ENCODE measurements around the gene STAT5A. TPM values are rescaled to one million over a fixed set of nuclear protein-coding genes. Genes with fewer than 3 reads are reported as not detected.
A peak's percentile ranks its signal among the peaks of the same experiment; 100 is the strongest.

The STAT5A gene
- polyA plus RNA-seq, 1 of the 3 experiments (the other 2 are of a cell fraction) = 2.3 TPM

DNA sequence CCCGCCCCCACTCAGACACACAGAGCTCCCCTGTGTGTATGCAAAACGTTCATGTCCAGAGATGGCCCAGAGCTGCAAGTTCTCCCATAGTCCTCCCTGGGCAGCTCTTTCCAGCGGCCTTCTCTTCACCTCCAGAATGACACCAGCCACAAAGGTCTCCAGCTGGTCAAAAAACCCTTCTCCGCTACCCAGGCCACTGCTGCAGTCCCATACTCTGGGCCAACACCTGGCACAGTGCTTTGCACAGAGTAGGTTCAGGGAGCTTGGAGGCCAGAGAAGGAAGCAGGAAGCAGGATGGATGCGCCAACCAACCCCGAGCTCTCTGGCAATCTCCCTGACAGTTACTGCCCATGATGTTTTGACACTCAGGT lies 11.0 kb upstream of the STAT5A start:
- Histone ChIP-seq H3K27ac (ENCODE audit: low read depth in 2 of 2, low read length in 1 of 2) (peak overlapping the region in 1 of 2 experiments; percentile 85; a peak in 2 of 4 replicates), H3K4me3 (ENCODE audit: low read depth in 2 of 2, low read length in 1 of 2) (no peak overlapping the region; a peak in 1 of 4 replicates), H3K9me2 (no peaks in the 10 kb centered on the region), H3K9me3 (no peaks in the 10 kb centered on the region), H3K79me2 (ENCODE audit: insufficient read depth) (peaks cover 34% of the 10 kb centered on the region), H3K9ac (no peak overlapping the region; the same call in 1 of the 2 replicates), H2AFZ (ENCODE audit: low read depth) (peak overlapping the region; percentile 89; the same call in 1 of the 2 replicates), H3K4me1 (ENCODE audit: control insufficient read depth in 1 of 2, insufficient read depth in 2 of 2, low read depth in 1 of 2, low read length in 1 of 2) (peaks cover 14 to 19% of the 10 kb centered on the region in 2 experiments; a peak in 3 of 4 replicates), H3F3A (replicated peaks; ENCODE audit: insufficient read depth) (peaks cover 6% of the 10 kb centered on the region), H4K20me1 (ENCODE audit: insufficient read depth) (peaks cover 12% of the 10 kb centered on the region), H3K27me3 (ENCODE audit: insufficient read depth) (no peaks in the 10 kb centered on the region), H3K4me2 (peak overlapping the region; percentile 99), H3K36me3 (replicated peaks in 1 of 2; ENCODE audit: control insufficient read depth in 1 of 2, insufficient read depth in 2 of 2, low read length in 1 of 2) (no peaks in the 10 kb centered on the region)
- ChIA-PET POLR2A (interaction anchor here (0.6 to 1.2 kb wide), 5 partner anchors 29 to 421 kb away, joined by 3 to 6 read pairs (median 4); no protein-coding TSS in a partner anchor), CTCF (interaction anchor here (0.8 to 2.9 kb wide), 5 partner anchors 16 to 160 kb away, joined by 3 to 13 read pairs (median 4); no protein-coding TSS in a partner anchor)
- no peak for DNase-seq
- WGBS (ENCODE audit: low lambda C conversion rate) = 81% methylated on average over 6 of the region's 6 CpGs
- TF ChIP-seq JUND (IDR thresholded peaks at IDR 0.05) (no peak), EP300 (IDR thresholded peaks at IDR 0.05; ENCODE audit: borderline replicate concordance in 1 of 2, low read depth in 1 of 2, low read length in 1 of 2) (no peak), CHD2 (IDR thresholded peaks at IDR 0.05; ENCODE audit: low read length, partially characterized antibody) (no peak), TCF12 (IDR thresholded peaks at IDR 0.05) (no peak), PBX3 (IDR thresholded peaks at IDR 0.05) (no peak), FOXJ3 (CRISPR knock-in tag; IDR thresholded peaks at IDR 0.05) (no peak), GABPA (IDR thresholded peaks at IDR 0.05; ENCODE audit: low read depth) (no peak), MAX (IDR thresholded peaks at IDR 0.05; ENCODE audit: low read depth) (no peak), RAD21 (IDR thresholded peaks at IDR 0.05; ENCODE audit: low read length) (no peak), YY1 (IDR thresholded peaks at IDR 0.05; ENCODE audit: low read depth) (no peak), FOSL2 (IDR thresholded peaks at IDR 0.05; ENCODE audit: borderline replicate concordance, low read depth) (no peak), IRF3 (IDR thresholded peaks at IDR 0.05; ENCODE audit: low read depth, low read length) (no peak), SIN3A (IDR thresholded peaks at IDR 0.05; ENCODE audit: borderline replicate concordance, low read depth, low read length) (no peak), RCOR1 (IDR thresholded peaks at IDR 0.05; ENCODE audit: low read length) (no peak), GATA2 (CRISPR knock-in tag; IDR thresholded peaks at IDR 0.05) (no peak)
- TF ChIP-seq, protein P1, sequence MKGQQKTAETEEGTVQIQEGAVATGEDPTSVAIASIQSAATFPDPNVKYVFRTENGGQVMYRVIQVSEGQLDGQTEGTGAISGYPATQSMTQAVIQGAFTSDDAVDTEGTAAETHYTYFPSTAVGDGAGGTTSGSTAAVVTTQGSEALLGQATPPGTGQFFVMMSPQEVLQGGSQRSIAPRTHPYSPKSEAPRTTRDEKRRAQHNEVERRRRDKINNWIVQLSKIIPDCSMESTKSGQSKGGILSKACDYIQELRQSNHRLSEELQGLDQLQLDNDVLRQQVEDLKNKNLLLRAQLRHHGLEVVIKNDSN (IDR thresholded peaks at IDR 0.05; ENCODE audit: borderline replicate concordance, low read depth) = no peak
- TF ChIP-seq, protein P2, sequence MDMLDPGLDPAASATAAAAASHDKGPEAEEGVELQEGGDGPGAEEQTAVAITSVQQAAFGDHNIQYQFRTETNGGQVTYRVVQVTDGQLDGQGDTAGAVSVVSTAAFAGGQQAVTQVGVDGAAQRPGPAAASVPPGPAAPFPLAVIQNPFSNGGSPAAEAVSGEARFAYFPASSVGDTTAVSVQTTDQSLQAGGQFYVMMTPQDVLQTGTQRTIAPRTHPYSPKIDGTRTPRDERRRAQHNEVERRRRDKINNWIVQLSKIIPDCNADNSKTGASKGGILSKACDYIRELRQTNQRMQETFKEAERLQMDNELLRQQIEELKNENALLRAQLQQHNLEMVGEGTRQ (IDR thresholded peaks at IDR 0.05; ENCODE audit: borderline replicate concordance, low read depth, low read length) = no peak
